GM12878 (cell line): ENCODE results near the gene SLC12A7. TPM values are rescaled to one million over a fixed set of nuclear protein-coding genes. Genes with fewer than 3 reads are reported as not detected.
"Not testable (repeated sequence)": the region's sequence is repeated elsewhere in the genome, so short reads cannot be mapped to it uniquely, and the experiment has no call there.

Source experiments
- ATAC-seq: fragments of 200-7000 bp; cut with Tn5 transposase; 3 replicates; pipeline ENCODE4 v1.9.1; 2020; ENCODE audit warnings: mild to moderate bottlenecking, moderate library complexity
- BruUV-seq: library from RNA; stranded (reverse); fragments of 400-500 nt; replicated peaks from 2 replicates; lab custom pipeline; 2021; lab: Mats Ljungman, UMichigan
- CTCF ChIA-PET: fragments of 300-600 bp; sonication (Branson Sonifier 250); formaldehyde crosslinking; extraction: SDS; loops from one replicate; lab custom pipeline; 2021; ENCODE audit warnings: inconsistent platforms; lab: Yijun Ruan, JAX
- POLR2A ChIA-PET: fragments of 350-600 bp; formaldehyde crosslinking; extraction: SDS; loops from one replicate; lab custom pipeline; 2021; ENCODE audit warnings: inconsistent platforms; lab: Charles Lee
- RAD21 ChIA-PET: fragments of 300-600 bp; sonication (Branson Sonifier 250); formaldehyde crosslinking; loops from one replicate; lab custom pipeline; 2023; ENCODE audit warnings: antibody characterized with exemption; ENCODE audit not compliant: unreplicated experiment; lab: Charles Lee
- SMC1A ChIA-PET: fragments of 300-600 bp; sonication (Branson Sonifier 250); formaldehyde crosslinking; loops from one replicate; lab custom pipeline; 2023; ENCODE audit not compliant: unreplicated experiment, uncharacterized antibody; lab: Charles Lee
- DNase-seq: peaks from one replicate; pipeline ENCODE4 v3.0.0-alpha.2; 2011; ENCODE audit warnings: low read depth, low spot score
- FAIRE-seq: peaks from 3 replicates; lab custom pipeline; 2011; peaks lifted over from hg19 to GRCh38; lab: Jason Lieb, UNC
- H2AFZ ChIP-seq: 2 replicates; pipeline ENCODE4 v1.6.0; 2011; ENCODE audit warnings: low read depth, low read length, control low read depth; ENCODE audit not compliant: control insufficient read depth
- H3K27ac ChIP-seq: 2 replicates; pipeline ENCODE4 v1.5.1; 2011; ENCODE audit warnings: control low read depth; ENCODE audit not compliant: control insufficient read depth, insufficient read depth
- H3K27me3 ChIP-seq, 2 experiments: replicated peaks in 1 of 2; 2 replicates each; pipeline versions ENCODE4 v1.6.0 to v1.6.1; 2011; ENCODE audit warnings: low read length in 1 of 2; ENCODE audit not compliant: control insufficient read depth in 2 of 2, insufficient read depth in 2 of 2
- H3K36me3 ChIP-seq, 2 experiments: 2 replicates each; pipeline ENCODE4 v1.5.1; 2011; ENCODE audit warnings: low read length in 1 of 2; ENCODE audit not compliant: control insufficient read depth in 2 of 2, insufficient read depth in 2 of 2
- H3K4me1 ChIP-seq: 2 replicates; pipeline ENCODE4 v1.6.1; 2011; ENCODE audit warnings: mild to moderate bottlenecking, low read length, moderate library complexity, mixed read lengths; ENCODE audit not compliant: control insufficient read depth, insufficient read depth
- H3K4me2 ChIP-seq: 2 replicates; pipeline ENCODE4 v1.6.0; 2011; ENCODE audit warnings: control low read depth; ENCODE audit not compliant: control insufficient read depth, insufficient read depth
- H3K4me3 ChIP-seq: fragments of 200-600 bp; sonication (generic); 2 replicates; pipeline ENCODE4 v1.5.1; 2016
- H3K79me2 ChIP-seq: 2 replicates; pipeline ENCODE4 v1.6.0; 2011; ENCODE audit warnings: low read length; ENCODE audit not compliant: control insufficient read depth, insufficient read depth
- H3K9ac ChIP-seq: 2 replicates; pipeline ENCODE4 v1.8.0; 2011; ENCODE audit warnings: low read length, control low read depth, mixed read lengths; ENCODE audit not compliant: control insufficient read depth, insufficient read depth
- H3K9me3 ChIP-seq: replicated peaks from 3 replicates; pipeline ENCODE4 v1.5.1; 2011; ENCODE audit warnings: mild to moderate bottlenecking, low read length; ENCODE audit not compliant: control insufficient read depth, insufficient read depth
- H4K20me1 ChIP-seq: 2 replicates; pipeline ENCODE4 v1.6.0; 2011; ENCODE audit not compliant: control insufficient read depth, insufficient read depth
- SMAD5 ChIP-seq: IDR thresholded peaks from 2 replicates; pipeline ENCODE4 v1.6.1; 2016; ENCODE audit warnings: antibody characterized with exemption, low read depth
- SP1 ChIP-seq: IDR thresholded peaks from one replicate; pipeline ENCODE4 v1.6.1; 2011; ENCODE audit warnings: low read depth, low read length
- WGBS: methylation state at CpG from one replicate; pipeline ENCODE4 v1.1.6; 2016; ENCODE audit warnings: low lambda C conversion rate; ENCODE audit not compliant: insufficient replicate concordance, insufficient coverage; ENCODE audit errors: missing lambda C conversion rate; 5-methylcytosine and 5-hydroxymethylcytosine counted together
- in situ Hi-C: fragments of 300-500 bp; cut with MboI; formaldehyde crosslinking; loops from 9 replicates; pipeline ENCODE4 v1.14.3; 2018; ENCODE audit warnings: mixed read lengths
- intact Hi-C: fragments of 100-400 bp; cut with micrococcal nuclease; formaldehyde crosslinking; loops from one replicate; pipeline ENCODE4 v1.14.2; 2022; ENCODE audit not compliant: unreplicated experiment
- polyA plus RNA-seq, 11 experiments: library from polyadenylated mRNA; depleted of rRNA in 4 of 11; unstranded in 6 of 11; stranded (reverse) in 5 of 11; fragments of >200 nt; fragmentation: Nextera tagmentation in 4 of 11; fragmentation: Illumina TruSeq in 1 of 11; extraction: Ambion mirVana in 4 of 11; extraction: Trizol in 1 of 11; gene quantifications; 1 replicate in 1 of 11; 2 replicates in 10 of 11; pipeline versions ENCODE4 v1.2.1 to v1.2.3, GENCODE V29; 2011 to 2016; ENCODE audit warnings: inconsistent platforms in 2 of 11, missing spikeins in 2 of 11, low read depth in 1 of 11
- total RNA-seq, 4 experiments: library from RNA; depleted of rRNA in 3 of 4; stranded (reverse); fragments of >200 nt in 3 of 4; fragmentation: Illumina TruSeq in 1 of 4; extraction: Trizol in 1 of 4; gene quantifications; 2 replicates each; pipeline versions ENCODE4 v1.2.1 to v1.2.3, GENCODE V29; 2013 to 2021

Gene SLC12A7
- total and polyA plus RNA-seq, 10 of the 15 experiments (the other 5 are each of a cell fraction or from before 2014, with no cell fraction given): 0.10 to 10.0 (median 2.9) TPM

GRCh38 chr5:1026700-1027621 is 84.9 kb downstream of the SLC12A7 start:
- DNase-seq: no peak
- H4K20me1 ChIP-seq: no peaks in the 10 kb centered on the region
- H3K4me2 ChIP-seq: no peak overlapping the region
- H3K27ac ChIP-seq: no peak overlapping the region
- H3K9me3 ChIP-seq: no peaks in the 10 kb centered on the region
- SMC1A ChIA-PET: no interaction called here
- intact Hi-C loops (no loop called here), in situ Hi-C loops (no loop called here)
- no TSS peak for BruUV-seq
- no peak overlapping the region for H3K9ac ChIP-seq
- POLR2A ChIA-PET: no interaction called here
- no peaks in the 10 kb centered on the region for H3K79me2 ChIP-seq
- CTCF ChIA-PET: interaction anchor here (0.9 kb wide), 1 partner anchor 107 kb away, joined by 3 read pairs; no protein-coding TSS in a partner anchor
- H2AFZ ChIP-seq: no peak overlapping the region
- H3K27me3 ChIP-seq: no peaks in the 10 kb centered on the region
- no peak overlapping the region for H3K4me3 ChIP-seq
- no peak for ATAC-seq
- TF ChIP-seq SP1 (no peak), SMAD5 (no peak)
- no peaks in the 10 kb centered on the region for H3K36me3 ChIP-seq
- RAD21 ChIA-PET: interaction anchor here (1.2 kb wide), 1 partner anchor 107 kb away, joined by 3 read pairs; no protein-coding TSS in a partner anchor
- WGBS: 33% methylated on average over 27 of the region's 29 CpGs
- no peaks in the 10 kb centered on the region for H3K4me1 ChIP-seq
- FAIRE-seq: no peak

- H3K27me3 ChIP-seq, intact Hi-C loops, ATAC-seq, H3K4me2 ChIP-seq, H3K27ac ChIP-seq, H3K4me3 ChIP-seq, H3K4me1 ChIP-seq, H2AFZ ChIP-seq, DNase-seq, H3K9me3 ChIP-seq, H3K79me2 ChIP-seq, BruUV-seq, POLR2A ChIA-PET, in situ Hi-C loops, H4K20me1 ChIP-seq, SMC1A ChIA-PET, H3K9ac ChIP-seq, FAIRE-seq, H3K36me3 ChIP-seq, CTCF ChIA-PET: not testable (repeated sequence)
- RAD21 ChIA-PET: interaction anchor here (0.9 kb wide), 1 partner anchor 119 kb away, joined by 3 read pairs; no protein-coding TSS in a partner anchor
- 66% methylated on average over 4 of the region's 9 CpGs for WGBS
These were observed 89.9 kb downstream of the SLC12A7 start for GRCh38 chr5:1021969-1022336.
